H4 (cell line): ENCODE data around the gene DNAJB12. TPM values are rescaled to one million over a fixed set of nuclear protein-coding genes. Genes with fewer than 3 reads are reported as not detected.
"Not testable (repeated sequence)": the region's sequence is repeated elsewhere in the genome, so short reads cannot be mapped to it uniquely, and the experiment has no call there.

ENCODE experiments used
- DNase-seq: peaks from one replicate; pipeline ENCODE4 v3.0.0-alpha.2; 2015; ENCODE audit warnings: low spot score
- total RNA-seq: library from RNA; depleted of rRNA; stranded (reverse); fragments of >200 nt; shearing (Covaris generic); gene quantifications from 2 replicates; pipeline ENCODE4 v1.2.3, GENCODE V29; 2014

Gene DNAJB12
- total RNA-seq, 1 experiment from 2014 or later, result 18.1 TPM

GRCh38 chr10:72316748-72317435 lies 37.8 kb downstream of the DNAJB12 start:
- peak; percentile 34 for DNase-seq

DNA sequence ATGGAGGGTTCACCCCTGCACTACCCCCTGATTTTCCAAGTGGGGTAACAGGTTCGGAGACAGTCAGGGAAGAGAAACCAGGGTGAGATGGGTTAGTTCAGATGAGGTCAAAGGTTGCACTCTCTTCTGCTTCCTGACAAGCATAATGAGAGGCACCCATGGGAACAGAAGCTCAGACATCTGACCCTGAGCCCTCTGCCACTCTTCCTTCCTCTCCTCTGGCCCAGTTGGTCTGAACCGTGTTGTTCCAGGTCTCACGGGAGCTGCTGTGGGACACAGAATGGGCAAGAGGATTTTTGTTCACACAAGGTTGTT lies 38.4 kb downstream of the DNAJB12 start:
- no peak for DNase-seq

DNA sequence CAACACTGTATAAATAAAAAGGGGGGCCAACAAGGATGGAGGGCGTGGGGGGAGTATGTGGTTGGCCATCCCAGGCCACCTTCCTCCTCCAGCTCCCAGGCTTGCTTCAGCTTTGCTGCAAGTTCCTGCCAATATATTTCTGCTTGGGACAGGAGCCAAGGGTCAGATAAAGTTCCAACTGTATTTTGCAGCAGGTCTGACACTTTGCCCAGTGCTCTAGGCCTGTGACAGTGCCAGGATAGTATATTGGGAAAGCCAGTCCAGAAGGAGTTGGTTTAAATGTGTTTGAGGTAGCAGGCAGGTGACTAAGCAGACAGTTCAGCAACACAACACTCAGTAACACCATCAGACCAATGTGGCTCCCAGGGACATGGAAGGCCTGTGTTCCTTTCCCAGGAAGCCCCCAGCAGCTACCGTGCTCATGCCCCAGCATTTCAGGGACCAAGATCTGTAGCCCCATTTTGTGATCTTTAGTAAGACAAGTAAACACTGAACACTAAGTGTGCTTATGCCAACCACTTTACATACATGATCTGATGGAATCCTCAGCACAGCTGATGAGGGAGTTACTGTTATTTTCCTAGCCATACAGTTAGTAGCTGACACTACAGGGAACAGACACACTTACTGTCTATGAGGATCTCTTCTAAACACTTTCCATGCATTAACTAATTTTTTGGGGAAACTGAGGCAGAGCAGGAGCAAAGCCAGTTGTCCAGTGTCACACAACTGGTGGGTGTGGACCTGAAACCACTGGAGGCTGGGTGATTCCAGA lies 38.9 kb downstream of the DNAJB12 start:
- peak; percentile 90 for DNase-seq

GRCh38 chr10:72315054-72315453 lies 39.7 kb downstream of the DNAJB12 start:
- DNase-seq, result peak; percentile 11

DNA sequence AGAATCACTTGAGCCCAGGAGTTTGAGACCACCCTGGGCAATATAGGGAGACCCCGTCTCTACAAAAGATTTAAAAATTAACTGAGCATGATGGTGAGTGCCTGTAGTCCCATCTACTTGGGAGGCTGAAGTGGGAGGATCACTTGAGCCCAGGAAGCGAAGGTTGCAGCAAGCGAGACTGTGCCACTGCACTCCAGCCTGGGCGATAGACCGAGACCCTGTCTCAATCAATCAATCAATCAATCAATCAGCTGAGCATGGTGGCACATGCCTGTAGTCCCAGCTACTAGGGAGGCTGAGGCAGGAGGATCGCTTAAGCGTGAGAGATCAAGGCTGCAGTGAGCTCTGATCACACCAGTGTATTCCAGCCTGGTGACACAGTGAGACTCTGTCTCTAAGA lies 40.5 kb downstream of the DNAJB12 start:
- no peak for DNase-seq

GRCh38 chr10:72312865-72313391 lies 41.8 kb downstream of the DNAJB12 start:
- DNase-seq, result no peak

- no peak for DNase-seq
These were observed 43.1 kb downstream of the DNAJB12 start for GRCh38 chr10:72311667-72312066.

DNA sequence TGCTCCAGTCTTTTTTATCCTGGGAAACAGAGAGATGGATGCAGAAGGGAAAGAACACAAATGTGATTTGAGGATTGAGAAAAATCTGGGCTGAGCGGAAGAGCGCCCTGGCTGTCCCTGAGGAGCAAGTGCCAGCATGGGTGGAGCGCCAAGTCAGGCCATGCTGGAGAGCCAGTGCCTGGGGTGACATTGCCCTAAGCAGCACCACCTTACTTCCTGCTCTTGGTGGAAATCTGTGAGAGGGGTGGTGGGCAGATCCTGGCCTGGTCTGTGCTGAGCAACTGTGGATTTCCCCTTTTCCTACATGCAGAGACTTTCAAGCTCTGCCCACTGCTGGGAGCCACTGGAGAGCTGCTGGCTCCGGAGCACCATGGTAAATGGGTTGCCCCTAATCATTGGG lies 44.1 kb downstream of the DNAJB12 start:
- no peak for DNase-seq

DNA sequence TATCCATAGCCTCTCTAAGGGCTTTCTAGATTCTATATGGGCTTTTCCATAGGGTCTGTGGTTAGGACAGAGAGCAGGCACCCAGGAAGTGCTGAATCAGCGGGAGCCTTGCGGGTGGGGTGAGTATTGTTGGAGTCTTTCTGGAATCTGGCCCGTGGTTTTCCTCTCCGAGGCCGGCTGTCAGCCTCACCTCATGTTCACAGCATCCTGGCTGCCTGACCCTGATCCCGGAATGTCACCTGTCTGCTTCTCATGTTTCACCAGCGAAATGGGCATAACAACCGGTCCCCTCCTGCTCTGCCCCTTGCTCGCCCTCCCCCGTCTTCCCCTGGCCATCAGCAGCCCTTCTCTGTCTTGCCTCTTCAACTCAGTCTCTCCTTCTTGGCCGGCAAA lies 44.5 kb downstream of the DNAJB12 start:
- no peak for DNase-seq

DNA sequence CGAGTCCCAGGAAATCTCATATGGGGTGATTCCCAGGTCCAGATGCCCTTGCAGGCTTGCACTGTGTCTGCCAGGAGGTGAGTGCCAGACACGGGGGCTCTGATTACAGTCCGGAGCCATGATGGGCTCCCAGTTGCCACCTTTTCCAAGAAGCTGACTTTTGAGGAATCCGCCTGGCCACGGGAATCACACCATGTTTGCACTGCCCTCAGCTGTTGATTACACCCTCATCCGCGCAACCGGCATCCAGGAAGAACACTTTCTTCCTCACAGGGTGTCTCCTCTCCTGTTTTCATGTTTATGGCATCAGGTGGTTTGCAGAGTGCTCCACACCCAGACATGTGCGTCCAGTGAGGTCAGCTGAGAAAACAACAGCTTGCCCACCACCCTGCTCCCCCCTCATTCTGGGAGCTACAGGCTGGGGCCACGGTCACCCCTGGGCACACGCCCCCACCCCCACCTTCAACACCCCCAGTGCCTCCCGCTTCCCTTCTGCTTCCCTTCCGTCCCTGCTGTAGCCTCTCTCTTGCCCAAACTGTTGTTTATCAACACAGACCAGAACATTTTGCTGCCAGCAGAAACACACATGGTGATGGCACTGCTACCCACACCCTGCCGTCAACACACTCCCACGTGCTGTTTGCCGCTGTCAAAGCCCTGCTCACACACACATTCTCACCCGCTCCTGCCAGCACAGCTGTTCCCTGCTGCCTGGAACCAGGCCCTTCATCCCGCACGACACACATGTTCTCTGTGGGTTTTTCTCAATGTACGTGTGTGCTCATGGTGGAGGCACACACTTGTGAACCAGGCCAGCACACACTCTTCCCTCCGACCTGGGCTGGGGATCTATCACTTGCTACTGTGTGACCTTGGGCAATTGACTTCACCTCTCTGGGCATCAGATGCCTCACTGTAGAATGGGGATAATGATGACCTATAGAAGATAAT lies 45.2 kb downstream of the DNAJB12 start:
- no peak for DNase-seq

DNA sequence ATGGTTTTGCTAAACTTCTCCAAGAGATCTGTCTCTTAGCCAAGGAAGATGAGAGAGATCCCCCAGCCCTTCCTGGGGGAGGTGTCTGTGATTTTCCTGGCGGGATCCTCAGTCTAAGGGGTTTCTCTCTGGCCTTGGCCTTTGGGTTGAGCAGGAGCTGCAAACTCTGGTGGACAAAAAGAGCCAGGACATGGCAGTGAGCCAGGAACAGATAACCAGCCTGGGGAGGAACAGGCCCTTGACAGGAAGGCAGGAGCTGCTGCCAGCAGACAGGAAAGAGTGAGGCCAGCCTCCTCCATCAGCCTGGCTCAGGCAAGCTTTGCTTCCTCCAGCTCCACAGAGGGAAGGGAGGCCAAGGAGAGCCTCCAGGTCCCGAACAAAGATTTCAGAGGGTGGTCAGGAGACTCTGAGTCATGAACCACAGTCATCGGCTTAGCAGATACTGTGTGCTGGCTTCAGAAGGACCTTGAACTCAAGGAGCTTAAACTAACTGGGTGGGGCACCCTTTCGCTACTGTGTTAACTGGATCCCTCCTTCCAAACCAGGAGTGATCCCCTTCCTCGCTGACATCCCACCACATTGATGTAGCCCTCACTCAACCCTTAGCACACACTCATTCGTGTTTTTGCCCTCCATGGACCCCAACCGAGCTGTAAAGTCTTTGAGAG lies 46.3 kb downstream of the DNAJB12 start:
- DNase-seq, result peak; percentile 83

- not testable (repeated sequence) for DNase-seq
These were observed 47.0 kb downstream of the DNAJB12 start for GRCh38 chr10:72307711-72308110.

- no peak for DNase-seq
These were observed 48.4 kb downstream of the DNAJB12 start for GRCh38 chr10:72306215-72306760.

DNA sequence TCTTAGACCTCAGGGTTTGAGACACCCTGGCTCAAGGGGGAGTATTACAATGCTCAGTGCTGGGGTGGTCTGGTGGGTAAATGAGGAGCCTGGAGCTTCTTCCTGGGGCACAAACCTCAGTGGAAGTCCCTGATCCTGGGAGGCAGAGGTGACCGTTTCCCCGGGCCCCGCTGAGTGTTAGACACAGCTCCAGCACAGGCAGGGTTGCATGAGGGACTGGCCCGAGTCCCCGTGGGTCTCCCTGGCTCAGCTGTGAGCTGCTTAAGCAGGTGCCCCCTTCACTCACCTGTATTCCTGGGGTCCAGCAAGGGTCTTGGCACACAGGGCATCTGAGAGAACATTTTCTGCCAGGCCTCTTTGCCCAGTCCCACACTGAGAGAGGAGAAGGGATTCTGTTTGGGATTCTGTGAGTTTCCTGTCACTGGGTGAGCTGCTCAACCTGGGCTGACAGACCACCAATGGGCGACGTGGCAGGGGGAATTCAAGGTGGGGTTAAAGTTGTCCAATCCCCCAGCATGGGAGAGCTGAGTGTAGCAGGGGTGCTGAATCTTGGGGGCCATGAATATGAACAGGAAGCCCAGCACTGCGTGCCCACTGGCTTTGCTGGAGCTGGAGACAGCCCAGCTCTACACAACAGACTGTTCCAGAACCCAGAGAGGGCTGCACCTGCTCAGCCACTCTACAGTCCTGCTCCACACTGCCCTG lies 51.1 kb downstream of the DNAJB12 start:
- DNase-seq, result no peak

- peak; percentile 2 for DNase-seq
These were observed 55.9 kb downstream of the DNAJB12 start for GRCh38 chr10:72298592-72299519.

- peak; percentile 97 for DNase-seq
These were observed 56.7 kb downstream of the DNAJB12 start for GRCh38 chr10:72297805-72298591.

DNA sequence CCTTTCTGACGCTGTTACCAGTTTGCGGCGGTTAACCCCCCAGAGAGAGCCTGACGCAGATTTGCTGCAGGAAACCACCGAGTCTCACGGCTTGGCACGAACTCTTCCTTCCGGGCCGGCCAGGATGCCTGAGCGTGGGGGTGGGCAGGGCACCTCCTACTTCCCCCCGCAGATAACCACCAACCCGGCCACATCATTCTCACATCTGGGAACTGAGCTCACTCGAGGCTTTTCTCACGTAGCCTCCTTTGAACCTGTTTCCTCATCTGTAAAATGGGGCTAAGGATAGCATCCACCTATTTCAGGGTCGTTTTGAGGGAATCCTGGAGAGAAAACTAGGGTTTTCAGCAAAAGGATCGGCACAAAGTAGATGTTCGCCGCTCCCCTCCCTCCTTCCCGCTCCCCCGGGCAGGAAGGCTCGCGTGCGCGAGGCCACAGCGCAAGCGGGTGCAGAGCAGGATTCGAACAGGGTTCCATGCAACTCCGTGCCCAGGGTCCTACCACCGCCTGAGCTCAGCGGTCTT lies 57.4 kb downstream of the DNAJB12 start:
- DNase-seq, result peak; percentile 87

DNA sequence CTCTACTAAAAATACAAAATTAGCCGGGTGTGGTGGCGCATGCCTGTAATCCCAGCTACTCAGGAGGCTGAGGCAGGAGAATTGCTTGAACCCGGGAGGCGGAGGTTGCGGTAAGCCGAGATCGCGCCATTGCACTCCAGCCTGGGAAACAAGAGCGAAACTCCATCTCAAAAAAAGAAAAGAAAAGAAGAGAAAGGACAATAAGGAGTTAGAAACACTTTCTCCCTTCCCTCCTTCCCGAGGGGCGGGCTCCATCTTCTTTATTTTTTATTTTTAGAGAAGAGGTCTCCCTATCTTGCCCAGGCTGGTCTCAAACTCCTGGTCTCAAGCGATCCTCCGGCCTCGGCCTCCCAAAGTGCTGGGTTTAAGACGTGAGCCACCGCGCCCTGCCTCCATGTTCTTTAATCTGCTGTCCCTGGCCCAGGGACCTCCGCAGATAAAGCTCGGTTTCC lies 57.9 kb downstream of the DNAJB12 start:
- DNase-seq, result not testable (repeated sequence)
